Neural cell (in vitro differentiated cells): Measurements from ENCODE around the gene ZNF783. TPM values are rescaled to one million over a fixed set of nuclear protein-coding genes. Genes with fewer than 3 reads are reported as not detected.

Experiments
- H2AFZ ChIP-seq: fragments of 200-600, 300-800 bp; sonication (generic), shearing (Covaris generic); 2 replicates; pipeline ENCODE4 v1.6.0; 2014; ENCODE audit warnings: low read depth, mild to moderate bottlenecking, antibody characterized with exemption, low read length, moderate library complexity
- H3F3A ChIP-seq: fragments of 200-600 bp; shearing (Covaris generic); 2 replicates; pipeline ENCODE4 v1.6.1; 2016; ENCODE audit warnings: mild to moderate bottlenecking, moderate library complexity, mixed read lengths, antibody characterized with exemption, low read length; ENCODE audit not compliant: insufficient read depth, poor library complexity, severe bottlenecking
- H3K27ac ChIP-seq: fragments of 200-600, 300-800 bp; sonication (generic), shearing (Covaris generic); 2 replicates; pipeline ENCODE4 v1.5.1; 2014; ENCODE audit warnings: mild to moderate bottlenecking, low read length, moderate library complexity
- H3K27me3 ChIP-seq: fragments of 300-800, 200-600 bp; sonication (generic), shearing (Covaris generic); 2 replicates; pipeline ENCODE4 v1.6.0; 2014; ENCODE audit warnings: mild to moderate bottlenecking, low read depth, low read length, moderate library complexity; ENCODE audit not compliant: insufficient read depth
- H3K36me3 ChIP-seq: fragments of 300-800, 200-600 bp; sonication (generic), shearing (Covaris generic); 2 replicates; pipeline ENCODE4 v1.5.1; 2014; ENCODE audit warnings: mild to moderate bottlenecking, antibody characterized with exemption, low read length, moderate library complexity; ENCODE audit not compliant: insufficient read depth
- H3K4me2 ChIP-seq: fragments of 300-800, 200-600 bp; sonication (generic), shearing (Covaris generic); 2 replicates; pipeline ENCODE4 v1.6.0; 2014; ENCODE audit warnings: mild to moderate bottlenecking, low read length
- H3K4me3 ChIP-seq: fragments of 300-800, 200-600 bp; sonication (generic), shearing (Covaris generic); 2 replicates; pipeline ENCODE4 v1.5.1; 2014; ENCODE audit warnings: mild to moderate bottlenecking, low read length, moderate library complexity
- H3K79me2 ChIP-seq: fragments of 200-600 bp; shearing (Covaris generic); replicated peaks from 2 replicates; pipeline ENCODE4 v1.6.0; 2014; ENCODE audit warnings: mild to moderate bottlenecking, low read length, moderate library complexity; ENCODE audit not compliant: insufficient read depth
- H3K9ac ChIP-seq: fragments of 300-800, 200-600 bp; sonication (generic), shearing (Covaris generic); 2 replicates; pipeline ENCODE4 v1.6.1; 2016; ENCODE audit warnings: mild to moderate bottlenecking, low read length, mixed read lengths
- H3K9me2 ChIP-seq: fragments of 200-600 bp; shearing (Covaris generic); 2 replicates; pipeline ENCODE4 v1.6.1; 2016; ENCODE audit warnings: mild to moderate bottlenecking, low read length, mixed read lengths; ENCODE audit not compliant: insufficient read depth
- H3K9me3 ChIP-seq: fragments of 200-600, 300-800 bp; sonication (generic), shearing (Covaris generic); 2 replicates; pipeline ENCODE4 v1.6.1; 2016; ENCODE audit warnings: mild to moderate bottlenecking, mixed run types, low read length, moderate library complexity, mixed read lengths
- H4K20me1 ChIP-seq: fragments of 200-600 bp; shearing (Covaris generic); 2 replicates; pipeline ENCODE4 v1.6.1; 2016; ENCODE audit warnings: mild to moderate bottlenecking, mixed run types; ENCODE audit not compliant: insufficient read depth
- EP300 ChIP-seq: fragments of 450-650 bp; conservative IDR thresholded peaks from 2 replicates; pipeline ENCODE4 v1.6.1; 2014; ENCODE audit warnings: antibody characterized with exemption, mild to moderate bottlenecking, moderate library complexity; ENCODE audit not compliant: poor library complexity, severe bottlenecking
- EZH2 ChIP-seq: fragments of 200-600, 300-800 bp; shearing (Covaris generic), sonication (generic); IDR thresholded peaks from 2 replicates; pipeline ENCODE4 v1.6.1; 2014; ENCODE audit warnings: antibody characterized with exemption, low read length, borderline replicate concordance, mild to moderate bottlenecking; ENCODE audit not compliant: insufficient read depth, poor library complexity, severe bottlenecking
- MXI1 ChIP-seq: fragments of 450-650 bp; conservative IDR thresholded peaks from 2 replicates; pipeline ENCODE4 v1.6.1; 2014; ENCODE audit warnings: antibody characterized with exemption, mild to moderate bottlenecking; ENCODE audit not compliant: poor library complexity, severe bottlenecking
- POLR2AphosphoS5 ChIP-seq: IDR thresholded peaks from 2 replicates; pipeline ENCODE4 v1.6.1; 2012
- RAD21 ChIP-seq: fragments of 450-650 bp; conservative IDR thresholded peaks from 2 replicates; pipeline ENCODE4 v1.6.1; 2014; ENCODE audit warnings: antibody characterized with exemption, mild to moderate bottlenecking, moderate library complexity
- REST ChIP-seq: IDR thresholded peaks from 2 replicates; pipeline ENCODE4 v1.6.1; 2012; ENCODE audit warnings: borderline replicate concordance
- SMC3 ChIP-seq: fragments of 450-650 bp; conservative IDR thresholded peaks from 2 replicates; pipeline ENCODE4 v1.6.1; 2014; ENCODE audit warnings: antibody characterized with exemption, mild to moderate bottlenecking, moderate library complexity; ENCODE audit not compliant: poor library complexity
- TAF1 ChIP-seq: IDR thresholded peaks from 2 replicates; pipeline ENCODE4 v1.6.1; 2012; ENCODE audit warnings: low read depth
- polyA plus RNA-seq: library from polyadenylated mRNA; depleted of rRNA; stranded (reverse); fragments of >200 nt; gene quantifications from 2 replicates; pipeline ENCODE4 v1.2.3, GENCODE V29; 2014
- TF ChIP-seq, protein P1 (sequence below): fragments of 450-650 bp; IDR thresholded peaks from 2 replicates; pipeline ENCODE4 v1.5.1; 2014; ENCODE audit warnings: antibody characterized with exemption, mild to moderate bottlenecking, moderate library complexity; ENCODE audit not compliant: poor library complexity, severe bottlenecking

The ZNF783 gene
- polyA plus RNA-seq, 1 donor from 2014 or later = 23.9 TPM

DNA sequence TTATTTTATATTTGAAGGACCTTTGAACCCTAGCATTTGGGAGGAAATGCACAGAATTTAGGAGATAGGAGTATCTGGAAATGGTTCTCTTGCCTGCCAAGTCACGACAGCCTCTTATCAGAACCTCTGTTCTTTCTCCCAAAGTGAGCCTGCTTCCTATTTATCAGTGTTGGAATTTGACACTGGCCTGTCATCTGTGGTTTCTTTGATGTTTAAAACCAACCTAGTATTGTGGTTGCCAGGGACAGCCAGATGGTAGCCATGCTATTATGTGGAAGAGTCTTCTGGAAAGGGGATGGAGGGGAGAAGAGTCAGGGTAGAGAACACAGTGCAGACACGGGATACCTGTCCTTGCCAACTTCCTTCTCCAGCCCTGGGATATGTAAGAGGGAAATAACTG, 45.6 kb upstream of the ZNF783 start:
- no peak overlapping the region for H2AFZ ChIP-seq
- no peaks in the 10 kb centered on the region for H3K27me3 ChIP-seq
- H4K20me1 ChIP-seq = no peaks in the 10 kb centered on the region
- no peaks in the 10 kb centered on the region for H3K9me2 ChIP-seq
- H3K4me3 ChIP-seq = no peak overlapping the region
- no peak overlapping the region for H3K9ac ChIP-seq
- no peaks in the 10 kb centered on the region for H3K9me3 ChIP-seq
- no peak overlapping the region for H3K4me2 ChIP-seq
- H3F3A ChIP-seq = no peaks in the 10 kb centered on the region
- H3K79me2 ChIP-seq = no peaks in the 10 kb centered on the region
- TF ChIP-seq EP300 (no peak), MXI1 (no peak), TAF1 (no peak), SMC3 (no peak), REST (no peak), POLR2AphosphoS5 (no peak)
- TF ChIP-seq, protein P1, sequence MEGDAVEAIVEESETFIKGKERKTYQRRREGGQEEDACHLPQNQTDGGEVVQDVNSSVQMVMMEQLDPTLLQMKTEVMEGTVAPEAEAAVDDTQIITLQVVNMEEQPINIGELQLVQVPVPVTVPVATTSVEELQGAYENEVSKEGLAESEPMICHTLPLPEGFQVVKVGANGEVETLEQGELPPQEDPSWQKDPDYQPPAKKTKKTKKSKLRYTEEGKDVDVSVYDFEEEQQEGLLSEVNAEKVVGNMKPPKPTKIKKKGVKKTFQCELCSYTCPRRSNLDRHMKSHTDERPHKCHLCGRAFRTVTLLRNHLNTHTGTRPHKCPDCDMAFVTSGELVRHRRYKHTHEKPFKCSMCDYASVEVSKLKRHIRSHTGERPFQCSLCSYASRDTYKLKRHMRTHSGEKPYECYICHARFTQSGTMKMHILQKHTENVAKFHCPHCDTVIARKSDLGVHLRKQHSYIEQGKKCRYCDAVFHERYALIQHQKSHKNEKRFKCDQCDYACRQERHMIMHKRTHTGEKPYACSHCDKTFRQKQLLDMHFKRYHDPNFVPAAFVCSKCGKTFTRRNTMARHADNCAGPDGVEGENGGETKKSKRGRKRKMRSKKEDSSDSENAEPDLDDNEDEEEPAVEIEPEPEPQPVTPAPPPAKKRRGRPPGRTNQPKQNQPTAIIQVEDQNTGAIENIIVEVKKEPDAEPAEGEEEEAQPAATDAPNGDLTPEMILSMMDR = no peak
- peaks cover 3% of the 10 kb centered on the region for H3K36me3 ChIP-seq
- no peak overlapping the region for H3K27ac ChIP-seq

DNA sequence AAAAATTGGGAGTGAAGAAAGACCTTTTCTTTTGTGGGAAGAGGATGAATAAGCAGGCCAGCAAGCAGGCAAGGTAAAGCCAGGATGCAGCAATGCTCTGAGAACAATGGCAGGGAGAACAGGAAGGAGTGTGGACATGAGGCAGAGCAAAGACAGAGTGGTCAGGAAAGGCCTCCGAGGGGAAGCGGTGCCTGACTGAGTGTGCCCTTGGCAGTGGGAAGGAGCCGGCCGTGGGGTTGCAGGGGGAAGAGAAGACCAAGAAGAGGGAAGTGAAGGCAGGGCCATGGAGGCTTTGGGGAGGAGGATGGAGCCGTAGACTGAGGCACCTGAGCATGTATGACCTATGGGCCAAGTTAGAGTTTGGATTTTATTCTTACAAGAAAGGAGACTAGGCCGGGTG, 44.4 kb upstream of the ZNF783 start:
- Histone ChIP-seq H4K20me1 (no peaks in the 10 kb centered on the region), H3K36me3 (no peaks in the 10 kb centered on the region), H3K79me2 (no peaks in the 10 kb centered on the region), H3K4me3 (no peak overlapping the region), H3K27me3 (no peaks in the 10 kb centered on the region), H3K9me2 (no peaks in the 10 kb centered on the region), H3K9me3 (no peaks in the 10 kb centered on the region), H3K9ac (no peak overlapping the region), H3K27ac (no peak overlapping the region), H3K4me2 (no peak overlapping the region), H3F3A (no peaks in the 10 kb centered on the region), H2AFZ (no peak overlapping the region)
- TF ChIP-seq RAD21 (no peak), EP300 (no peak), MXI1 (no peak), EZH2 (no peak), TAF1 (no peak), POLR2AphosphoS5 (no peak), SMC3 (no peak), REST (no peak)
- TF ChIP-seq, protein P1 = no peak
